Adrenal gland (tissue), 5 donors: ENCODE results near the gene GLIS1.

Experiments used
- CTCF ChIP-seq, 6 experiments: fragments of 450-650 bp in 4 of 6; fragments of 200-600 bp in 2 of 6; sonication (generic) in 1 of 6; IDR thresholded peaks; 1 replicate in 5 of 6; 2 replicates in 1 of 6; pipeline versions ENCODE4 v1.5.1 to v1.8.0; 2016 to 2021; ENCODE audit warnings: antibody characterized with exemption in 6 of 6, mild to moderate bottlenecking in 2 of 6, moderate library complexity in 1 of 6
- POLR2A ChIP-seq, 2 donors: fragments of 450-650 bp; IDR thresholded peaks; one replicate each; pipeline ENCODE4 v1.6.1; 2017; ENCODE audit warnings: antibody characterized with exemption in 2 of 2, mild to moderate bottlenecking in 2 of 2, moderate library complexity in 1 of 2
- donor health status: DM: no; HTN: no; CAD: no.

- TF ChIP-seq POLR2A (IDR thresholded peaks at IDR 0.05) (no peak), CTCF (IDR thresholded peaks at IDR 0.05) (no peak)
Measured at GRCh38 chr1:53475664-53476063, 263.3 kb downstream of the GLIS1 start.
